H4 (cell line): ENCODE data around the gene BSG. TPM values are rescaled to one million over a fixed set of nuclear protein-coding genes. Genes with fewer than 3 reads are reported as not detected.
A peak's percentile ranks its signal among the peaks of the same experiment; 100 is the strongest.
"Not testable (repeated sequence)": the region's sequence is repeated elsewhere in the genome, so short reads cannot be mapped to it uniquely, and the experiment has no call there.

Experiments used
- DNase-seq: peaks from one replicate; pipeline ENCODE4 v3.0.0-alpha.2; 2015; ENCODE audit warnings: low spot score
- total RNA-seq: library from RNA; depleted of rRNA; stranded (reverse); fragments of >200 nt; shearing (Covaris generic); gene quantifications from 2 replicates; pipeline ENCODE4 v1.2.3, GENCODE V29; 2014

The BSG gene
- total RNA-seq, 1 experiment from 2014 or later = 587 TPM

DNA sequence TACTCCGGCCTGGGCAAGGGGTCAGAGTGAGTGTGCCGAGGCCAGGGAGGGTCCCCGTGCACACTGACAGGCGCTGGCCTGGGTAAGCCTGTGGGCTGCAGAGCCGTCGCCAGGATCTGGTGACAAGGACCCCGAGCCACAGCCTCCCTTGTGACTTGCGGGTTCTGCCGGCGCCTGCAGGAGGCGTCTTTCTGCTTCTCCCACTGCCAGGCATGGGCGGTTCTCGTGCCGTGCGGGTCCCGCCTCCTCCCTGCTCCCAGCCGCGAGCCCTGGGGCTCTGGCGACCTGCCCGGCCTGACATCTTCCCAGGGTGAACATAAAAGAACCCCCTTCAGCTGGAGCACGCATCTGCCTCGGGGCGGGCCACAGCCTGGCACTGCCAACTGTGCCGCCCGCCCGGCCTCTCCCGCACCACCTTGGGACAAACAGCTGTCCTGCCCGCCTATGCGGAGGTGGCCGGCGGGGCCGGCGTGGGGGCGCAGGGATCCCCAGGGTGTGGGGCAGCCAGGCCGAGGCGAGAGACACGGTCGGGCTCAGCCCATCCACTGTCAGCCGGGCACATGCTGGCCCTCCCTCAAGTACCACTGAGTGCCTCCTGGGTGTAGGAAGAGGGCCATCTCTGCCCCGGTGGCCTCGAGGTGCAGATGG lies 15.8 kb downstream of the BSG start:
- DNase-seq = peak; percentile 93

DNA sequence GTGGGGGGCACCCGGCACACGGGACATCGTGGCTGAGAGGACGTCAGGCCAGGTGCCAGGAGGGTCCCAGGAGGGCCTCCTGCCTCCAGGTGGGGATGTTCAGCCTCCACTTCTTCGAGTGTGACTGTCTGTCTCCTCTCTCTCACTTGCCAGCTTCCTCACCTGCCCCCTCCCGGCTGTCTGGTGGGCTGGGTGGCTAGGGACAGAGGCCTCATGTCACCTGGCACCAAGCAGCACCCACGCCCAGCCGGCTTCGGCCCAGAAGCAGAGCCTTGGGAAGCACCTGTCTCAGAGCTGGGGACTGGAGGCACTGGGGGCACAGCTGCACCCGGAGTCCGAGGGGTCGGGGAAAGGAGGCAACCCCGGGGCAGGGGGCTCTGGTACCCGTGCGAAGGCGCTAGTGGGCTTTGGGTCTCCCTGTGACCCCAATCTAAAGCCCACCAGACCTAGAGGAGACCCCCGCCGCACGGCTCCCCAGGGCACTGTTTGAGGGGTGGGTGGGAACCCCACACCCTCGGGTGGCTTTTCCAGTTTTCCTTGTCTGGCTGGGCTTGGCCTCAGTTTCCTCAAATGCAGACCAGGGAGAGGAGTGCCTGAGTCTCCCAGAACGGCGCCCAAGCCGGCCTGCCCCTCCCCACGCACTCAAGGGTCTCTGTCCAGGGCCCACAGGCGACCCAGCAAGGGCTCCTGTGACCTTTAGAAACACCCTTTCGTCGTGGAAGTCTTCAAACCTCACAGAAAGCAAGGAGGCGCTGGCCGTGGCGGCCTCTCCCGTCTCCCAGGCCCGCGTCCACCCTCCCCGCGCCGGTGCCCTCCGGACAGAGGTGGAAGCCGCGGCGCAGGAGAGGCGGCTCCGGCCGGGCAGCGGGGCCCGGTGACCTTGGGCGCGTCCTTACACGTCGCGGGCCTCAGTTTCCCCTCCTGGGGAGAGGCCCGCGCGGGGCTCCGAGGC lies 16.6 kb downstream of the BSG start:
- no peak for DNase-seq

DNA sequence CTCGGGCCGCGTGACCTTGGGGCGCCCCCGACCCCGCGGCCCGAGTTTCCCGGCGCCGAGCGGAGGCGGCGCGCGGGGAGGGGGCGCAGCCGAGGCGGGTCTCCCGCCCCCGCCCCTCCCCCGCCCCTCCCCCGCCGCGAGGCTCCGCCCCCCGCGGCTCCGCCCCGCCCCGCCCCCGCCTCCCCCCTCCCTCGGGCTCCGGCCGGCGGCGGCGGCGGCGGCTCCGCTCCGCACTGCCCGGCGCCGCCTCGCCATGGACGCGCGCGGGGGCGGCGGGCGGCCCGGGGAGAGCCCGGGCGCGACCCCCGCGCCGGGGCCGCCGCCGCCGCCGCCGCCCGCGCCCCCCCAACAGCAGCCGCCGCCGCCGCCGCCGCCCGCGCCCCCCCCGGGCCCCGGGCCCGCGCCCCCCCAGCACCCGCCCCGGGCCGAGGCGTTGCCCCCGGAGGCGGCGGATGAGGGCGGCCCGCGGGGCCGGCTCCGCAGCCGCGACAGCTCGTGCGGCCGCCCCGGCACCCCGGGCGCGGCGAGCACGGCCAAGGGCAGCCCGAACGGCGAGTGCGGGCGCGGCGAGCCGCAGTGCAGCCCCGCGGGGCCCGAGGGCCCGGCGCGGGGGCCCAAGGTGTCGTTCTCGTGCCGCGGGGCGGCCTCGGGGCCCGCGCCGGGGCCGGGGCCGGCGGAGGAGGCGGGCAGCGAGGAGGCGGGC lies 17.4 kb downstream of the BSG start, which contains the start of gene HCN2:
Gene HCN2 (plus strand): TSS at position 189 of the 703 bp plus-strand sequence. CDS start 65 bp downstream, at position 254.
- DNase-seq = no peak

DNA sequence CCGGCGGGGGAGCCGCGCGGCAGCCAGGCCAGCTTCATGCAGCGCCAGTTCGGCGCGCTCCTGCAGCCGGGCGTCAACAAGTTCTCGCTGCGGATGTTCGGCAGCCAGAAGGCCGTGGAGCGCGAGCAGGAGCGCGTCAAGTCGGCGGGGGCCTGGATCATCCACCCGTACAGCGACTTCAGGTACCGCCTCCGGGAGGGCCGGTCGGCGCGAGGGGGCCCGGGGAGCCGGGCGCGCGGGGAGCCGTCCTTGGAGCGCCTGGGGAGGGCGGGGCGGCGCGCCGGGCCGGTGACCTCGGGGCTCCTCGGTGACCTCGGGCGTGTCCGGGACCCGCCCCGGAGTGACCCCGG lies 18.0 kb downstream of the BSG start:
- DNase-seq = no peak

DNA sequence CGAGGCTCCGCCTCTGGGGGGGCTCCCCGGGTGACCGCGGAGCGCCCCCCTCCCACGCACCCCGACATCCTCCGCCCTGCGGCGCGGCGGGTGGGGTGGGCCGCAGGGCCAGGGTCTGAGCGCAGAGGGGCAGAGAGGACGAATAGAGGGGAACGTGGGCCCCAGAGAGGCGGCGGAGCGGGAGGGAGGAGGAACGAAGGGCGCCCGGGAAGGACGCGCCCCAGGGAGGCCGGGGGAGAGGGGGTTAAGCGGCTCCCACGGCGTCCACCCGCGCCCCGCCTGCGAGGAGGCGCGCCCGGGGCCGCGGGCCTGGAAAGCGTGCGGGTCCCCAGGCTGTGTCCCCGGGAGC lies 18.3 kb downstream of the BSG start:
- no peak for DNase-seq

DNA sequence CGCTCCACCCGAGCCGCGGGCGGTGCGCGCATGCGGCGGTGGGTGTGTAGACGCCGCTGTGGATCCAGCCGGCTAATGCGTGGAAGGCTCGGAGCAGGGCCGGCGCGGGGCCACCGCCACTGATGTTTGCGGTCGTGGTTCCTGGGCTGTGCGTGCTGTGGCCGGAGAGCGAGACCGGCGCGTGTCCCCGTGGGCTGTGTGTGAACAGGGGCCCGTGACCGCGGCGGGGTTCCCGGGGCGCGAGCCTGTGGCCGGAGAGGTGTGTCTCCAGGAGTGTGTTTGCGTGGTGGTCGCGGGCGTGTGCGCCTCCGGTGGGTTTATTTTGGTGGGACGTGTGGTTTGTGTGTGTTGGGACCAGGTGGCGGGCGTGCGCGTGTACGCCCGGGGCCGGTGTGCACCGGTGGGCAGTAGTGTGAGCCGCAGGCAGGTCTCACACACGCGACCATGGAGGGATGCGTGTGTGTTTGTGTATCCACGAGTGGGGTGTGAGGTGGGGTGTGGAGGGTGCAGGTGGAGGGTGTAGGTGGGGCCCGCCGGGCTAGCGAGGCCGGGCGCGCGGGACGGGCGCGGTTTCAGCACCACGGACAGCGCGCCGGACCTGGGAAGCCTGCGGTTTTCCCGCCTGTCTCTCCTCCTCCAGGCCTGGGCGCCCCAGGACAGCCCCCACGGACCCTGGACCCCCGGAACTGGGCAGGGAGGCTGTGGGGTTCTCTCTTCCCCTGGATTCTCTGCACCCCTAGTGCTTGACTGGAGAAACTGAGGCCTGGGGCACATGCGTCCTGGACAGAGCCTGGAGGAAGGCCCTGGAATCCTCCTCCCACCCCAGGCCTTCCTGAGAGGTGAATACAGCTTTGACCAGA lies 18.9 kb downstream of the BSG start:
- DNase-seq = no peak

DNA sequence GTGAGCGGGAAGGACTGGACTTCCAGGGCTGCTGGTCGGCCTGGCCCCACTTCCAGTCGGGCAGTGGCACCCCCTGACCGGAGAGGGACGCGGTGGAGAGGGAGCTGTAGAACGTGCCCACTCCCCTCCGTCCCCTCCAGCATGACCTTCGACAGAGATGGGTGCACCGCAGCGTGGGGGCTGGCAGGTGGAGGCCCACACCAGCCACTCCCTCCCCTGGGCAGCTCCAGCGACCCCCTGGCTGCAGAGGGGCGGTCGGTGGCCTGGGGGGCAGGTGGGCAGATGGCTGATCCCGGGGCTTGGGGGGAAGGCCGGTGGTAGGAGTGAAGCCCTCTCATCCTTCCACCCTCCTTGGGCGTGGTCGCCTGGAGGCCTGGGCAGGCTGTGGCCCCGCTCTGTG lies 19.7 kb downstream of the BSG start:
- DNase-seq = no peak

DNA sequence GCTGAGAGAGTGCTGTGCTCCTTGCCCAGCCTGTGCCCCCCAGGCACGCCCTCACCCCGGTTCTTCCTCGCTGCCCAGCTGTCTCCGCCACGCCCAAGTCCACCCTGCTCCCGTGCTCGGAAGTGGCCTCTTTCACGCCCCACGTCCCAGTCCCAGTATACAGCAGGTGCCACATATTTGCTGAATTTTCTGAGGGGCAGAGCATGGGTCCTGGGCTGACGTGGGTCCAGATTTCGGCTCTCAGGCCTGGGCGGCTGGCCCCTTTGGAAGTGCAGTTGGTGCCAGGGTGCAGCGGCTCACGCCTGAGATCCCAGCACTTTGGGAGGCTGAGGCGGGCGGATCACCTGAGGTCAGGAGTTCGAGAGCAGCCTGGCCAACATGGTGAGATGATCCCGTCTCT lies 20.7 kb downstream of the BSG start:
- DNase-seq = no peak

DNA sequence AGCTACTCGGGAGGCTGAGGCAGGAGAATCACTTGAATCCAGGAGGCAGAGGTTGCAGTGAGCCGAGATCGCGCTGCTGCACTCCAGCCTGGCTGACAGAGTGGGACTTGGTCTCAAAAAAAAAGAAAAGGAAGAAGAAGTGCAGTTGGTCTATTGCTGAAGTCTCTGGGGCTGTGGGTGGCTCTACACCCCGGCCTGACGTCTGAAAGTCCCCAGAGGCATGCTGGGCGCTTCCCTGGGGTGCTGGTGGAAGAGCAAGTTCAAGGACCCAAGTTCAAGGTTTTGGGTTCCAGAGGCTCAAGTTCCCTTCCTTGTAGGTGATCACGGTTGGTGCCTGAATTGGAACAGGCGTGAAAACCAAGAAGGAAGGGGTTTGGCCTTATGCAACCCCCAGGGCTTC lies 21.1 kb downstream of the BSG start:
- no peak for DNase-seq

DNA sequence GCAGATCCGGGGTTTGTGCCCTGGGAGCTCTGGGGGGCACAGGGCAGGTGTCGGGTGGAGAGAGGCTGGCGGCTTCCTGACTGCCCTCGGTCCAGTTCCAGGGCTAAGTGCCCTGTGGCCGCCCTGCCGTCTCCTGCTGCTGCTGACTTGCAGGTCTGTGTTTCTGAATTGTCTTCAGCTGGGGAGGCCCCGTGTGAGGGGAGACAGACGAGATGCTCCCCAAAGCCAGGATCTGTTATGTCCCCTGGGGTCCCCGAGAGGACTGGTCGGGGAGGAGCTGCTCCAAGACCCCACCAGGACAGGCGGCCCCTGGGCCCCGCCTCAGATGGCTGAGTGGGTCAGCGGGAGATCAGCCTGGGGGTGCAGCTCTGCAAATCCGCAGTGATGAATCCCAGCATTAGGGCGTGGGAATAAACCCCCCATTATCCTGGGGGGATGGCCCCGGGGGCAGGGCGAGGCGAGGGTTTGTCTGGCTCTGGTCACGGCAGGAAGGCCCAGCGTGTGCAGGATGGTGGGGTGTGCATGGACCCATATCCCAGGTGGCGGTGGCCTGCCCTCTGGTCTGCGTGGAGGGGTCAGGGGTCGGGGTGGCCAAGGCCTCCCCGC lies 22.0 kb downstream of the BSG start:
- no peak for DNase-seq

DNA sequence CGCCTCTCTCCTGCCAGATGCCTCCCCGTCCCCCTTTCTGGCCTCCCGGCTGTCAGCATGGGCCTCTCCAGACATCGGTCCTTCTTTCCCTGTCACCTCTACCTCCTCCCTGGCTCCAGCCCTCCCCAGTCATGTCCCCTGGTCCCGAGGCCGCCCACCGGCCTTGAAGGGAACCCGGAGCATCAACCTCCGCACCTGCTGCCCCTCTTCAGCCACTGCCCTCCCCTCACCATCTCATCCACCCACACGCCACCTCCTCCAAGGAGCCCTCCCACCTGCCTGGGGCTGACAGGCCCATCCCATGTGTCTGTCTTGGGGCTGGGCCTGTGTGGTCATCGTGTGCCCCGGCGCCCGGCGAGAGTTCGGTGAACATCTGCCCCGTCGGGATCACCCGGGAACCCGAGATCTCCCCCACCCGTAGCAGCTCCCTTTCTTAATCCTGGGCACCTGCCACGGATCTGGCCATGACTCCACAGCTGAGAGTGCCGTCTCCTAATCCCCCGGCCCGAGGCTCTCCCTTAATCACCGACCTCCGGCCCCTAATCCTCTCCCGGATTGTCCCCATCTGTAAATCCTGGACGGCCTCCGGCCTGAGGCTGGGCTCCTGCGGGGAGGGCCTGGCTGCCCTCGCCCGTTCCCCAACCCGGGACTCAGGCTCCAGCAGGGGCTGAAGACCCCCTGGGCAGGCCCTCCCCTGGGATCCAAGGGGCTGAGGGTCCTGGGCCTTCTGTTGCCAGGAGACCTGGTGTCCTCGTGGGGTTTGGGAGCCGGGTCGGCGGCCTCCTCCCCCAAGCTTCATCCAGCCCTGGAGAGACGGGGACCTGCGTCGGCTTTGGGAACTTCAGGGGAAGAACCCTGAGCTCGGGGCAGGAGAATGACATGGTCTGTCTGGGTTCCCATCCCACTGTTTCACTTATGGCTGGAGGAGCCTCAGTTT lies 23.2 kb downstream of the BSG start:
- DNase-seq = no peak

DNA sequence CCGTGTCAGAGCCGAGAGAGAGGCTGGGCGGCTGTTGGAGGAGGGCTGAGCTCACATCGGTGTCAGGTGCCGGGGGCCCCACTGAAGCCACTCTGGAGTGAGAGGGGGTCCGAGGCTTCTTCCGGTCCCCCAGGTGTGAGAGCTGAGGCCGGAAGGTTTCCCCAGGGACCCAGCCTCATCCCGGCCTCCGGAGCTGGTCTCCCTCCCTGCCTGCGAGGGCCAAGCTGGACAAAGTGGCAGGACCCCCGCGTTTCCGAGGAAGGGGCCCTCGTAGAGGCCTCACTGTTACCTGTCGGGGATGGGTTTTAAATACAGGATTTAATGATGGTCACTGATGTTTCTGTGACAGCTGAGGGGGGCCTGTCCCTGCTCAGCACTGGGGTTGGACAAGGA lies 23.9 kb downstream of the BSG start:
- DNase-seq = no peak

DNA sequence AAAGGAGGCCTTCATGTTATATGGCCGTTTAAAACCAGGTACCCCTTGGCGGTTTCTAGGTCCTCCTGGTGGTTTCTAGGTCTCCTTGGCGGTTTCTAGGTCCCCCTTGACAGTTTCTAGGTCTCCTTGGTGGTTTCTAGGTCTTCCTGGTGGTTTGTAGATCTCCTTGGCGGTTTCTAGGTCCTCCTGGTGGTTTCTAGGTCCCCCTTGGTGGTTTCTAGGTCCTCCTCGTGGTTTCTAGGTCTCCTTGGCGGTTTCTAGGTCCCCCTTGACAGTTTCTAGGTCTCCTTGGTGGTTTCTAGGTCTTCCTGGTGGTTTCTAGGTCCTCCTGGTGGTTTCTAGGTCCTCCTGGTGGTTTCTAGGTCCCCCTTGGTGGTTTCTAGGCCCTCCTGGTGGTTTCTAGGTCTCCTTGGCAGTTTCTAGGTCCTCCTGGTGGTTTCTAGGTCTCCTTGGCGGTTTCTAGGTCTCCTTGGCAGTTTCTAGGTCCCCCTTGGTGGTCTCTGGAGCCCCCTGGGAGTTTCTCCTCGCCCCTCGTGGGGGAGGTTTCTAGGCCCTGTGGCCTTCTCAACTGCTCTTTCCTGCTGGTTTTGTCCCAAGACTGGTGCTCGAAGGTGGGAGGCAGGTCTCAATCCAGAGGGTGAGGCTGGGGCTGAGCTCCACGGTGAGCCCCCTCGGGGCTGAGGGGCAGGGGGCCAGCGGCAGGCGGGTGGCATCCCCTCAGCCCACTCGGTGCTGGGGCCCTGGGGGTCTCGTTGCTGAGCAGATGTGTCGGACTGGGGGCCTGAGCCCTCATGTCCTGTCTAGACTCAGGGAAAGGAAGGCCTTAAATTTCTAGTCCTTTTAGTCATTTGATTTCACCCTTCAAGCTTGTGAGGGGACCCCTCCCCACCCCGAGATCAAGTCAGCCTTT lies 25.3 kb downstream of the BSG start:
- DNase-seq = no peak

DNA sequence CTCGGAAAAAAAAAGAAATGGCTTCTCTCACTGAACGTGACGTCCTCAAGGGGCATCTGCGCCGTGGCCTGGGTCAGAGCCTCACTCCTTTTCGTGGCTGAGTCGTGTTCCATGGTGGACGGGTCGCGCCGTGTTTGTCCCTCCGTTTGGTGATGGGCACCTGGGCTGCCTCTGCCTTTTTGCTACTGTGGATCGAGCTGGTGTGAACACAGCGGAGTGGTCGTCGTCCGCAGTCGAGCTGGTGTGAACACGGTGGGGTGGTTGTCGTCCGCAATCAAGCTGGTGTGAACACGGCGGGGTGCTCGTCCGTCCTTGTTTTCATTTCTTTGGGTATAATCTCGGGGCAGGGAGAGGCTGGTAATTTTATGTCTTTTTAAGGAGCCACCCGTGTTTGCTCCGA lies 28.9 kb downstream of the BSG start:
- no peak for DNase-seq

DNA sequence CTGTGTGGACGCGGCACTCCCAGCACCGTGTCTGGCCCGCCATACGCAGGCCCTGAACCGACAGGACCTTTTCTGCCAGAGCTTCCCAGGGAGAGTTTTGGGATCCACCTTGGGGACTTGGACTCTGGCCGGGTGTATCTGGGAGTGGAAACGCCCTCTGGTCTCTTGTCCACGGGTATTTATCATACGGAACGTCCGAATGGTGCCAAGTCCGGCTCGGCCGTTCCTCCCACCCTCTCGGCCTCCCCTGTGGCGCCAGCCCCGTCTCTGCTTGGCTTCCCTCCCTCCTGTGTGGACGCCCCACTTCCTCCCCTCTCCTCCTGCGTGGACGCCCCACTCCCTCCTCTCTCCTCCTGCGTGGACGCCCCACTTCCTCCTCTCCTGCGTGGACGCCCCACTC lies 29.4 kb downstream of the BSG start:
- no peak for DNase-seq

DNA sequence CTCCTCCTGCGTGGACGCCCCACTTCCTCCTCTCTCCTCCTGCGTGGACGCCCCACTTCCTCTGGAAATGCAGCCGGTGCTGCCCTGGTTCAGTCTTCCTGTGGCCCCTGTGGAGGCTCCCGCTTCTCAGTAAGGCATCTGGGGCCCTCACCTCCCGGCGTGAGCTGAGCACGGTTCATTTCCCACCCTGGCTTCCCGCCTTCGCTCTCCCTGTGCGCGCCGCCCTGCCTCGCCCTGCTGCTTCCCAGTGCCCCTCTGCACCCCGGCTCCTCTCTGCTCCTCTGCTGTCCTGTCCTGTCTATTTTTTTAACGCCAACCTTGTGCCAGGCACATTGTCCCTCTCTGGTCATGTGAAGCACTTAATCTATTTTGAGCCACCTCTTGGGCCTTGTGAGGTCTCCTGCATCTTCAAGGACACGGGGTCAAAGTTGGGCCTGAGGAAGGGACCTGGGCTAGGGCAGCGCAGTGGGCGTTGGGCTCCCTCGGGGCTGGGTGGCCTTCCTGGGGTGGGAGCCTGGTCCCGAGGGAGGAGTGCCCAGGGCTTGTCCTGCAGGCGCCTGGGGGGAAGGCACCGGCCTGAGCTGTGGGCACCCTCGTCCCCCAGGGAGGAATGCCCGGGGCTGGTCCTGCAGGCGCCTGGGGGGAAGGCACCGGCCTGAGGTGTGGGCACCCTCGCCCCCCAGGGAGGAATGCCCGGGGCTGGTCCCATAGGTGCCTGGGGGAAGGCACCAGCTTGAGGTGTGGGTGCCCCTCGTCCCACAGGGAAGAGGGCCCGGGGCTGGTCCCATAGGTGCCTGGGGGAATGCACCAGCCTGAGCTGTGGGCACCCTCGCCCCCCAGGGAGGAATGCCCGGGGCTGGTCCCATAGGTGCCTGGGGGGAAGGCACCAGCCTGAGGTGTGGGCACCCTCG lies 30.2 kb downstream of the BSG start:
- DNase-seq = no peak

DNA sequence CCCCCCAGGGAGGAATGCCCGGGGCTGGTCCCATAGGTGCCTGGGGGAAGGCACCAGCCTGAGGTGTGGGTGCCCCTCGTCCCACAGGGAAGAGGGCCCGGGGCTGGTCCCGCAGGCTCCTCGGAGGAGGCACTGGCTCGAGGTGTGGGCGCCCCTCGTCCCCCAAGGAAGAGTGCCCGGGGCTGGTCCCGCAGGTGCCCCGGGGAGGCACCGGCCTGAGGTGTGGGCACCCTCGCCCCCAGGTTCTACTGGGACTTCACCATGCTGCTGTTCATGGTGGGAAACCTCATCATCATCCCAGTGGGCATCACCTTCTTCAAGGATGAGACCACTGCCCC lies 30.9 kb downstream of the BSG start:
- not testable (repeated sequence) for DNase-seq

DNA sequence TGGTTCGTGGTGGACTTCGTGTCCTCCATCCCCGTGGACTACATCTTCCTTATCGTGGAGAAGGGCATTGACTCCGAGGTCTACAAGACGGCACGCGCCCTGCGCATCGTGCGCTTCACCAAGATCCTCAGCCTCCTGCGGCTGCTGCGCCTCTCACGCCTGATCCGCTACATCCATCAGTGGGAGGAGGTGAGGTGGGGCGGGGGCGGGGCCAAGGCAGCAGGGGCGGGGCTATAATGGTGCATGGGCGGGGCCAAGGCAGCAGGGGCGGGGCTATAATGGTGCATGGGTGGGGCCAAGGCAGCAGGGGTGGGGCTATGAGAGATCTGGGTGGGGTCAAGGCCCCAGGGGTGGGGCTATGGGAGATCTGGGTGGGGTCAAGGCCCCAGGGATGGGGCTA lies 31.4 kb downstream of the BSG start:
- DNase-seq = not testable (repeated sequence)
